GM18870 (cell line): Measurements from ENCODE around the gene DPP10.
A peak's percentile ranks its signal among the peaks of the same experiment; 100 is the strongest.
"Not testable (repeated sequence)": the region's sequence is repeated elsewhere in the genome, so short reads cannot be mapped to it uniquely, and the experiment has no call there.

ENCODE experiments used
- ATAC-seq: cut with Tn5 transposase; IDR thresholded peaks from one replicate; pipeline ENCODE4 v1.9.1; 2021; ENCODE audit warnings: moderate library complexity; ENCODE audit not compliant: unreplicated experiment

DPP10 gene

GRCh38 chr2:114442510-114442909 is at the start of gene DPP10:
DPP10 (plus strand) TSS chr2:114442641.
- no peak for ATAC-seq

DNA sequence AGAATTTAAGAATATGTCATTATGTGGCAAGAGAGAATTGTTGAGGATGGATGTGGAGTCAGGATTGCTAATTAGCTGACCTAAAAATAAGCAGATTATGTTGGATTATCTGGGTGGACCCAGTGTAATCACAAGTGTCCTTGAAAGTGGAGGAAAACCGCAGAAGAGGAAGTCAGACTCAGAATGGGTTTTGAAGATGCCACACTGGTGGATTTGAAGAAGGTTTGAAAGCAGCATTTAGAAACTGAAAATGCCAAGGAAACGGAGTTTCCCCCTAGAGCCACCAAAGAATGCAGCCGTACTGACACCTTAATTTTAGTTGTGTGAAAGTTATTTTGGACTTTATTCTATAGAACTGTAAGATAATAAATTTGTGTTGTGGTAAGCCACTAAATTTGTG is 41.6 kb upstream of the DPP10 start:
- ATAC-seq, result peak; percentile 52

DNA sequence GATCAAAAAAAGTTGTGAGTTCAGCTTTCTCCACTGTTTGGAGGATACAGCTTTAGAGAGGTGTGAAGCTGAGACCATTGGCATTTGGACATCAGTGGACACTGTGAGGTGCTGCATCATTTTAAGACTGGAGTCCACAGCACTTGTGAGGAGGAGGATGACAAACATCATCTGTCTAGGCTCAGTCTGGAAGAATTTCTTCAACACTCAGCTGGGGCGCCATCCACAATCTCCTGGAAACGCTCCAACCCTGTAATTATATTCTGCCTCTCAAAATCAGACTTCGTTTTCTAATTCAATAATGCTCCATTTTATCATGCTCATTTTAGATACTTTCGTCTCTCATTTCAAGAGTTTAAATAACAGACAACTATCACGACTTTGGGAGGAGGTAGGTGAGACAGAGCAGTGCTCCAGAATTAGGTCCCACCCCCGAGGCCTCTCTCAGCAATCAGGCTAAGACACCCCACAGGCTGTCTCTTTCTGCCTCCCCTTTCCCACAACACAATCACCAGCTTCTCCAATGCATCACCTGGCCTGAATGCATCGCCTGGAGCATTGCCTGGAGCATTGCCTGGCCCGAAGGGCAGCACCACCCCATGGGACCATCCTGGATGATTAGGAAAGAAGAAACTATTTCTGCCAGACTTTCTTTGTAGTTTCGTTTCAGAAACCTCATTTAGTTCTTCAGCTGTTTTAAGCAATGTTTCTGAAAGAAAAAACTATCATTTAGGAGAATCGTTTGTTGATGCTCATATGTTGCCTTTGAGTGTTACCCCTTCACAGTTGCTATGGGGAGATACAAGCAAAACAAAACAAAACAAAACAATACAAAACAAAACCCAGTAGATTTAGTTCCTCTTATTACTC is 37.0 kb upstream of the DPP10 start:
- ATAC-seq, result no peak

DNA sequence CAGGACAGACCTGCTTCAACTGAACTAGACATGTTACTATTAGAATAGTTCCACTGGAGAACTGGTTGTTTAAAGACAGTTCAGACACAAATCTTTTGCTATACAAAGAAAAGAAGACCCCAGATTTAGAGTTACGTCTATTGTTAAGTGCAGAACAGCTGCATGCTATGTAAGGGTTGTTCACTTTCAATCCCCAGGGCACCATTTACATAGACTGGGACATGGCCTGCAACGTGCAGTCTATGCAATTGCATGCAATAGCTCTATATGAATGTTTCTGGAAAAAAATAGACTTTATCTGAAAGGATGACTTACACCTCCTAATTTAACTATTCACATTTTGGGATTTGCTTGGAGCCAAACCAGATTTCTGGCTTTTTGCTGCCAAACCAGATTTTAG is 36.1 kb upstream of the DPP10 start:
- no peak for ATAC-seq

- not testable (repeated sequence) for ATAC-seq
These were observed 35.1 kb upstream of the DPP10 start for GRCh38 chr2:114407353-114407752.

- no peak for ATAC-seq
These were observed 20.7 kb upstream of the DPP10 start for GRCh38 chr2:114421781-114422180.

DNA sequence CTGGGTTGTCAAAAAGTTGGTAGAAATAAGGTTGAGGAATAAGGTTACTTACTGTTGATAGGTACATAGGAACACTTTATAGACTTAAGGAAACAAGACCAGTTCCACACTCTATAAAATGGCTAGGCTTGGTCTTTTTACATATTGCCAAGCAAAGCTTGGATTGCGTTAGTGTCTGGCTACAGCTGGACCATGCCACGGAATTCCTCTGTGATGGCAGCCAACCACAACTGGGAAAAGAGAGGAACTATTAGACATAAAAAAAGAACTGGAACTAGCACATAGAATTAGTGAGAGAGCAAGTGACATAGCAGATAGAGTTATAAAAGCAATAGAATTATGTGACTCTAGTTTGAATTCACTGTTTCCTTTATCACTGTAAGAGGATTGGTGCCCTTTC is 17.7 kb upstream of the DPP10 start:
- ATAC-seq, result no peak

DNA sequence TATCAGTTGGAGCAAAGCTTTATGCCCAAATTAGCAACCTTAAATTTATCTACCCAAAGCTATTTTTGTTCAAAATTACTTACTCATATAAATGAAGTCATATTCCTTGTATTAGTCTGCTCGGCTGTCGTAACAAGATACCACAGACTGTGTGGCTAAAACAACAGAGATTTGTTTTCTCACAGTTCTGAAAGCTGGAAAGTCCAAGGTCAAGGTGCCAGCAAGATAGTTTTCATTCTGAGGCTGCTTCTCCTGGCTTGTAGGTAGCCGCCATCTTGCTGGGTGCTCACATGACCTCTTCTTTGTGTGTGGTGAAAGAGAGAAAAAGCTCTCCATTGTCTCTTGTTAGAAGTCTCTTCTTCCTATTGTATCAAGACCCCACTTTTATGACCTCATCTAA is 15.7 kb upstream of the DPP10 start:
- no peak for ATAC-seq

DNA sequence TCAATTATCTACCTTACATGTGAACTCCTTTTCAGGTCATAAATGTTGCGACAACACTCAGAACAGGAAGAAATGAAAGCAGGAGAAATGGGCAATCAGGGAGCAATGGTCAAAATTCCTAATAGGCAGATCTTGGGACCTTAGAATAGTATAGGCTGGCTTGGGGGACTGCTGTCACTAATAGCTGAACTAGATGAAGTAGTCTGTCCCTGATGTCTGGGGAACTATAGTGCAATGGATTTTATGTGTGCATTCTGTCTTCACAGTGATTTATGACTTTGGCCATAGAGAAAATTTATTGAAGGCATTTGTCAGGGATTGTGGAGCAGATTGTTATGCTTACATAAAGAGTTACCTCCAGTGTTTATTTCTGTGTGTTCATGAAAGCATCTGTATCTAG is 6.1 kb upstream of the DPP10 start:
- no peak for ATAC-seq

DNA sequence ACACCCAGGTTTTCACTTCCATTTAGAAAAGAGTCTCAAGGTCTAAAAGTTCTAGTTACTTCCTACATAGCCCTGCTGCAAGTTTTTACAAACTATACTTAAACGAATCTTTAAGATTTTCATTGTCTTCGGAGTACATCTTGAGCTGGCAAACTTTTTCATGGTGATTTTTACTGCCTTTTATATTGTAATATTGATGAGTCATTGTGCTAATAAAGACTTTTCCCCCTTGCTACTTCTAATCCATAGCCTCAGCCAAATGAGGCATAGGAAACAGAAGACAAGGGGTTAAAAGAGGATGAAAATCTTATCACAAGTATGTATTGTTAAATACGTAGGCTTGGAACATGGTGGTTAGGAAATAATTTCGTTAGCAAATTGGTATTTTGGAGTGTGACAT is 4.1 kb downstream of the DPP10 start:
- no peak for ATAC-seq

DNA sequence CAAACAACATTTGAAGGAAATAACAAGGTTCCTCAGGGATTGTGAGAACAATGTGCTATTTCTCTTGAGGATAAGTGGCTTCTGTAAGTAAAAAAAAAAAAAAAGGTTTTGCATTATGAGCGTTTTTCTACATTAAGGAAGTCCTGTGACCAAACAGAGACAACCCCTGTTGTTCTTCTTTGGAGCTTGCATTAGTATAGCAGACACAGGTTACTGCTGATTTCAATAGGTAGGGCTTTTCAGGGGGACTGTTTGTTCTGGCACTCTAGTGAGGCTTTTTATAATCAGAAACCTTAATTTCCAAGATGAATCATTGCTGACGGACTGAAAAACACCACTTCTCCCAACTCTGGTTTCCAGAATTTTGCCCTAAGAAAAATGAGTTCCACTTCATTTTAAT is 8.2 kb downstream of the DPP10 start:
- no peak for ATAC-seq

DNA sequence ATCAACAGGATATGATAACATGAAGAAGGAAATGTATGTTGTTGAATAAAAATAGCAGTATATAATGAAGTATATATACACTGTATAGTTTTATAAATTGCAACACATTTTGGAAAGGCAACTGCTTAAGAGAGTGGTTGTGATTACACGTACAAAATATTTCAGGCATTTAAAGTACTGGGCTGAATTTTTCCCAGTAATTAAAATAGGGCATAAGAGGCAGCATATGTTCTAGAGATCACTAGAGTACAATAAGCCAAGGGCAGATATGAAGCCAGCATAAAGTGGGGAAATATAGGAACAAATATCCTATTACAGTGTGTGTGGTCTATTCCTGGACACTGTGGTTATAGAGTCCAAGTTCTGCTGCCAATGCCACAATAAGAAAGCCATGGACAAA is 14.1 kb downstream of the DPP10 start:
- no peak for ATAC-seq

GRCh38 chr2:114457956-114458355 is 15.5 kb downstream of the DPP10 start:
- no peak for ATAC-seq

DNA sequence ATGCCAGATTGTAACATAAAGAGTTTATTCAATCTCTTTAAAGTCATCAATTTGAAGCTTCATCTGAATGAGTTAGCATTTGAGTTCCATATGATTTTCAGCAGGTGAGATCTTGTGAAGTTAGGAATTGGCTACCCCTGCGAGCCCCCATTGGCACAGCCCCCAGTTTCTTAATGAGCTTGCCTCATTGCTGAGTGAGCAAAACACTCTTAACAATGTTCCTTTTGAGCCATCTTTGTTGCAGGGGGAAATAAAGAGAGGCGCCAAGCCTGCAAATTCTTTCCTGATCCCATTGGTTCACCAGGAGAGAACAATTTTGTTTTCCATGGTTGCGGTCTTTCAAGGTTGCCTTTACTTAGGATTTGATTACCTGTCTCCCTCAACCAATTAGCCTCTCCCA is 18.7 kb downstream of the DPP10 start:
- no peak for ATAC-seq

- ATAC-seq, result no peak
These were observed 22.7 kb downstream of the DPP10 start for GRCh38 chr2:114464961-114465706.

DNA sequence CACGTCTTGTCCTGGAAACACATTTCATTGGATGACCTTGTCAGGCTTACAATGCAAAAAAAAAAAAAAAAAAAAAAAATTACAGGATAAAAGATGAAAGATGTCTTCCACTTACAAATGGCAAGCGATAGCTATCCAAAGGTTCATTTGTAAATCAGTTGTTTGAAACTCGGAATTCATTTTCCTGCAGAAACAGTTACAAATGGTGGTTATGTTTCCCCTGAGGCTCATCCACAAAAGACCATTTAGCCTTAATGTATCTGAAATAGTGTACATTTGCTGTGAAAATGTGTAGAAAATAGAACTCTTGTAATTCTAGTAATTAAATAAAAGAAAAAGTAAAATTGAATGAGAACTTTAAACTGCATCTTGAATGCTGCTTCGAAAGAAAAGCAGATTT is 25.9 kb downstream of the DPP10 start:
- no peak for ATAC-seq

- no peak for ATAC-seq
These were observed 29.8 kb downstream of the DPP10 start for GRCh38 chr2:114472246-114472645.

DNA sequence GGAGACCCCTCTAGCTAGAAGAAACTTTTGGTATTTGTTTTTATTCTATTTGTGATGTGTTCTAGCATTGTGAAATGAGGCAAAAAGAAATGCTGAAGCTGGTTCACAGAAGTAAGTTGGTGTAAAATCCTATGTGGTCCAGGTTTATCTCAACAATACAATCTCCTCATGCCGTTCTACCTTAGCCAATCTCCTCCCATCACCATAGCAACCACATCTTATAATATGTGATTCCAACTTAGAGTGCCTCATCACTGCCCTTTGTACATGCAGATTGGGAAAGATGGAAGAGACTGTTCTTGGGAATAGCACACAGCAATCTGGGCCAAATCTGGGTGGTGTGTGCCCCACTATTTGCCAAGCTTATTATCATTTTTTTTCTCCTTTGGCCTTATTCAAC is 30.3 kb downstream of the DPP10 start:
- no peak for ATAC-seq

- no peak for ATAC-seq
These were observed 46.5 kb downstream of the DPP10 start for GRCh38 chr2:114488841-114489530.

DNA sequence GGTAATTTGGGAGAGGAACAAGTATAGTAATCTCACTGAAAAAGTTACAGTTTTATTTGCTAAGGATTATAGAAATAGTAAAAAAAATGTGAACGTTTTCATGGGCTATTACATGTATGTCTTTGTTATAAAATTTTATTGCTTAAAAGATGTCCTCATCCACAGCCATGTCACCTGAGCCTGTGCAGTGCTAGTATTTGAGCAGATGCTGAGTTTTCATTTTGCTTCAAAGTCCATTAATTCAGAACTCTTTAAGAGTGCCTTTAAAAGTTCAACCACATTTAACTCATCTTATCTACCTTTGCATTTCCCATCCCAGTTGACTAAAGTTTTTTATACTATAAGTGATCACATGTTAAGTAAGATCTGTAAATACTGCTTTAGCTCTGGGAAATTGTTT is 52.6 kb downstream of the DPP10 start:
- ATAC-seq, result no peak

DNA sequence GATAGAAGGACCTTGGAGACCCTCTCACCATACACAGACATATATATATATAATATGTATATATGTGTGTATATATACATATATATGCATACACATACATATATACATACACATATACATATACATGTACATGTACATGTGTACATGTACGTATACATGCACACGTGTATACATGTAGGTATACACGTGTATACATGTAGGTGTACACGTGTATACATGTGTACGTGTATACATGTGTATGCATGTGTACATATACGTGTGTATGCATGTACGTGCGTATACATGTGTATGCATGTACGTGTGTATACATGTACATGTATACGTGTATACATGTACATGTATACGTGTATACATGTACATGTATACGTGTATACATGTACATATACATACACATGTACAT is 54.5 kb downstream of the DPP10 start:
- no peak for ATAC-seq

GRCh38 chr2:114499101-114499500 is 56.7 kb downstream of the DPP10 start:
- no peak for ATAC-seq
